PC-9 (cell line): ENCODE results near the gene PIKFYVE. TPM values are rescaled to one million over a fixed set of nuclear protein-coding genes. Genes with fewer than 3 reads are reported as not detected.
A peak's percentile ranks its signal among the peaks of the same experiment; 100 is the strongest.

Experiments used
- BruUV-seq: library from RNA; stranded (reverse); fragments of 400-500 nt; replicated peaks from 2 replicates; lab custom pipeline; 2021; lab: Mats Ljungman, UMichigan
- CTCF ChIA-PET: fragments of 300-600 bp; sonication (Branson Sonifier 250); formaldehyde crosslinking; loops from one replicate; lab custom pipeline; 2022; ENCODE audit warnings: antibody characterized with exemption; lab: Charles Lee
- POLR2A ChIA-PET: fragments of 300-600 bp; sonication (Branson Sonifier 250); formaldehyde crosslinking; loops from one replicate; lab custom pipeline; 2022; ENCODE audit warnings: antibody characterized with exemption; ENCODE audit not compliant: unreplicated experiment; lab: Charles Lee
- DNase-seq, 2 experiments: peaks; one replicate each; pipeline versions ENCODE4 v3.0.0 to v3.0.0-alpha.2; 2015 to 2022; ENCODE audit warnings: mixed read lengths in 1 of 2
- H2AFZ ChIP-seq: fragments of 200-600 bp; sonication (generic); 2 replicates; pipeline ENCODE4 v1.8.1; 2017; ENCODE audit warnings: antibody characterized with exemption
- H3F3A ChIP-seq: fragments of 200-600 bp; sonication (generic); 2 replicates; pipeline ENCODE4 v1.8.1; 2017; ENCODE audit warnings: antibody characterized with exemption, mild to moderate bottlenecking, low read depth; ENCODE audit not compliant: insufficient read depth
- H3K27ac ChIP-seq: fragments of 200-600 bp; sonication (generic); 2 replicates; pipeline ENCODE4 v1.6.1; 2016; ENCODE audit warnings: mixed run types
- H3K27me3 ChIP-seq: fragments of 200-600 bp; sonication (generic); 2 replicates; pipeline ENCODE4 v1.6.1; 2016; ENCODE audit warnings: low read depth, mixed run types; ENCODE audit not compliant: insufficient read depth
- H3K36me3 ChIP-seq: fragments of 200-600 bp; sonication (generic); 2 replicates; pipeline ENCODE4 v1.6.1; 2016; ENCODE audit warnings: low read depth, mixed run types
- H3K4me1 ChIP-seq: fragments of 200-600 bp; sonication (generic); replicated peaks from 2 replicates; pipeline ENCODE4 v1.6.1; 2016; ENCODE audit warnings: mixed run types; ENCODE audit not compliant: insufficient read depth
- H3K4me2 ChIP-seq: fragments of 200-600 bp; sonication (generic); 2 replicates; pipeline ENCODE4 v1.6.1; 2017; ENCODE audit warnings: mixed run types
- H3K4me3 ChIP-seq: fragments of 200-600 bp; sonication (generic); 2 replicates; pipeline ENCODE4 v1.6.1; 2016; ENCODE audit warnings: mixed run types
- H3K79me2 ChIP-seq: fragments of 200-600 bp; sonication (generic); 2 replicates; pipeline ENCODE4 v1.6.1; 2017; ENCODE audit warnings: low read depth, mixed run types
- H3K9me2 ChIP-seq: fragments of 200-600 bp; sonication (generic); 2 replicates; pipeline ENCODE4 v1.8.1; 2017; ENCODE audit warnings: mild to moderate bottlenecking; ENCODE audit not compliant: insufficient read depth
- H3K9me3 ChIP-seq: fragments of 200-600 bp; sonication (generic); 2 replicates; pipeline ENCODE4 v1.8.1; 2016; ENCODE audit warnings: low read depth; ENCODE audit not compliant: insufficient read depth
- H4K20me1 ChIP-seq: fragments of 200-600 bp; sonication (generic); 2 replicates; pipeline ENCODE4 v1.8.1; 2017; ENCODE audit not compliant: insufficient read depth
- EZH2 ChIP-seq: fragments of 200-600 bp; sonication (generic); IDR thresholded peaks from 2 replicates; pipeline ENCODE4 v1.8.0; 2017; ENCODE audit warnings: antibody characterized with exemption, low read depth
- intact Hi-C: fragments of 100-400 bp; cut with micrococcal nuclease; formaldehyde crosslinking; loops from one replicate; pipeline ENCODE4 v1.10.0; 2022; ENCODE audit not compliant: unreplicated experiment
- total RNA-seq: library from RNA; stranded (reverse); gene quantifications from 2 replicates; pipeline ENCODE4 v1.2.3, GENCODE V29; 2021
- TF ChIP-seq, protein P1 (sequence below): fragments of 200-600 bp; sonication (generic); conservative IDR thresholded peaks from 2 replicates; pipeline ENCODE4 v1.6.1; 2017; ENCODE audit warnings: mixed run types, antibody characterized with exemption, mild to moderate bottlenecking, moderate library complexity

Gene PIKFYVE
- total RNA-seq, 1 experiment from 2014 or later, result 14.6 TPM

DNA sequence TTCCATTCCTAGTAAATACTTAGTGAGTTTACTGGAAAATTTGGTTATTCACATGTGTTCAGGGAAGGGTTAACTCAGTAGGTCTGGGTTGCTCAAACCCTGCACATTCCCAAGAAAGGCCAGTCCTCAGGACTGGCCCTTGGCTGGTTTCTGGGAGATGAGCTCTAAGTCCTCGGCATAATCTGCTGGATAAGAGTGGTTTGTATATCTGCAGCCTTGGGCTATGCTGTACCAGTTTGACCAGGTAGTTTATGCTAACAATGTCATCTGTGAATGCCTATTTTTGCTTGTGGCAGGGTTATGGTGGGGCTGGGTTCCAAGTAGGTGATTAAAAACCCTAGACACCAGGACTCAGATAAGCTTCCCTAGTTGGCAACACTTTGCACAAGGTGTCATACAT is 133.1 kb downstream of the PIKFYVE start:
- Histone ChIP-seq H2AFZ (no peak overlapping the region), H3K36me3 (no peaks in the 10 kb centered on the region), H3K79me2 (no peaks in the 10 kb centered on the region), H3F3A (no peaks in the 10 kb centered on the region), H3K27me3 (no peaks in the 10 kb centered on the region), H3K4me3 (no peak overlapping the region), H3K4me2 (peak overlapping the region; percentile 30; the same call in 1 of the 2 replicates), H4K20me1 (no peaks in the 10 kb centered on the region), H3K4me1 (peaks cover 14% of the 10 kb centered on the region; the same call in 1 of the 2 replicates), H3K9me3 (no peaks in the 10 kb centered on the region), H3K27ac (no peak overlapping the region), H3K9me2 (no peaks in the 10 kb centered on the region)
- no TSS peak for BruUV-seq
- TF ChIP-seq, protein P1, sequence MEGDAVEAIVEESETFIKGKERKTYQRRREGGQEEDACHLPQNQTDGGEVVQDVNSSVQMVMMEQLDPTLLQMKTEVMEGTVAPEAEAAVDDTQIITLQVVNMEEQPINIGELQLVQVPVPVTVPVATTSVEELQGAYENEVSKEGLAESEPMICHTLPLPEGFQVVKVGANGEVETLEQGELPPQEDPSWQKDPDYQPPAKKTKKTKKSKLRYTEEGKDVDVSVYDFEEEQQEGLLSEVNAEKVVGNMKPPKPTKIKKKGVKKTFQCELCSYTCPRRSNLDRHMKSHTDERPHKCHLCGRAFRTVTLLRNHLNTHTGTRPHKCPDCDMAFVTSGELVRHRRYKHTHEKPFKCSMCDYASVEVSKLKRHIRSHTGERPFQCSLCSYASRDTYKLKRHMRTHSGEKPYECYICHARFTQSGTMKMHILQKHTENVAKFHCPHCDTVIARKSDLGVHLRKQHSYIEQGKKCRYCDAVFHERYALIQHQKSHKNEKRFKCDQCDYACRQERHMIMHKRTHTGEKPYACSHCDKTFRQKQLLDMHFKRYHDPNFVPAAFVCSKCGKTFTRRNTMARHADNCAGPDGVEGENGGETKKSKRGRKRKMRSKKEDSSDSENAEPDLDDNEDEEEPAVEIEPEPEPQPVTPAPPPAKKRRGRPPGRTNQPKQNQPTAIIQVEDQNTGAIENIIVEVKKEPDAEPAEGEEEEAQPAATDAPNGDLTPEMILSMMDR, result no peak
- TF ChIP-seq EZH2, result no peak
- ChIA-PET CTCF (no interaction called here), POLR2A (interaction anchor here (0.7 kb wide), 1 partner anchor 46 kb away, joined by 3 read pairs; no protein-coding TSS in a partner anchor)
- DNase-seq, result peak; percentile 10 to 40
- intact Hi-C loops, result loop anchor here (5.0 to 10.0 kb wide), 2 partner anchors 933 to 1796 kb away; no protein-coding TSS in a partner anchor

DNA sequence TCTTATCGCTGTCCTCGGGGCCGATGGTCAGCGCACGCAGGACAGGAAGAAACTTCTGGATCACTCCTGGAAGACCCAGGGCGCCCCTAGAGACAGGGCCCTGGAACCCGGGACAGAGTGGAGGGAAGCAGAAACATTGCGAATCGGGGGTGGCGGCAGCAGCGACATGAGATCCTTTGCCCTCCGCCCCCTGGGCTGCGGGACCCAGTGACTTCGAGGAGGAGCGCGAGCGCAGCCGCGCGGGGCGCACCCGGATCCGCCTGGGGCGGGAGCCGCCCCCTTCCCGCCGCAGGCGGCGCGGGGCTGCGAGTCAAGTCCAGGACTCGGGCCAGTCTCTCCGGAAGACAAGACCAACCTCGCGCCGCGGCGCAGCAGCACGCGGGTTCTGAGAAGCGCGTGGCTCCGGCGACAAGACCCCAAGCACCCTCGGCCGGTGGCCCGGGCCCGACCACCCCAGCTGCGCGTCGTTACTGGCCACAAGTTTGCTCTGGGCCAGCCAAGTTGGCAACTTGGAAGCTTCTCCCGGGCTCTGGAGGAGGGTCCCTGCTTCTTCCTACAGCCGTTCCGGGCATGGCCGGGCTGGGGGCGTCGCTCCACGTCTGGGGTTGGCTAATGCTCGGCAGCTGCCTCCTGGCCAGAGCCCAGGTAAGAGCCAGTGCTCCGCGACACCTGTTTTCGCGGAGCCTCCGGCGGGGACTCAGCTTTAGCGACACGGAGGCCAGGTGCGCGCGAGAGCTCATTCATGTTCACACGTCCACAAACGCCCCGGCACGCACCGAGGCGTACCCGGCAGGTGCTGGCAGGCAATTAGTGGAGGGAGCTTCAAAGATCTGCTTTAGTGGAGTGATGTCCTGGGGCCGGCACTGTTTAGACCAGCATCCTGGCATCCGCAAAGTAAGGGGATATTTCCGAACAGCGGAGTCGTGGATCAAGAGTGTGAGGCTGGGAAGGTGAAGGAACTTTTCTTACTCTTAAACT is 140.7 kb downstream of the PIKFYVE start, which contains the start of gene PTH2R:
Gene PTH2R, plus strand, starts transcription at position 319 of the 978 bp plus-strand sequence. Its CDS starts 252 bp downstream, at position 571.
- TF ChIP-seq, protein P1, result no peak
- TF ChIP-seq EZH2, result no peak
- H3K27me3 ChIP-seq, result no peaks in the 10 kb centered on the region

DNA sequence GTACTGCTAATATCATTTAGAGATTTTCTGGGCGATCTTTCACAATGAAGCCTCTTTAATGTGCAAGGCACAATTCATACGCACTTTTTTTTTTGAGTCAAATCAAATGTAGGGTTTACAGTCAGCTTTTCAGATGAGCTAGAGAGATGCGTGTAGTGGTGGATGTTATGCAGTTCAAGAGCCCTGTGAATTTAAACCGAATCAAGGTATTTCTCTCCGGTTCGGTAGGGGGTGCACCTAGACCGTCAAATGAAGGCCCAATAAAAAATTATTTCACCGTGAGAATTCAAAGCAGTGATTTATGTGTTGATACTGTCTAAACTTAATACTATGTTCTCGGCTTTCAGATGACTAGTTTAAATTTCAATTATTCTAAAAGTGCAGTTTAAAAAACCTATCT is 141.6 kb downstream of the PIKFYVE start:
- intact Hi-C loops, result loop anchor here (10.0 kb wide), 1 partner anchor 1007 kb away; no protein-coding TSS in a partner anchor
- no peaks in the 10 kb centered on the region for H3F3A ChIP-seq

More for the DNA sequence above, 140.7 kb downstream of the PIKFYVE start, which contains the start of gene PTH2R:
- Histone ChIP-seq H3K36me3 (no peaks in the 10 kb centered on the region), H3K9me2 (no peaks in the 10 kb centered on the region), H3K4me2 (no peak within 1 kb of the TSS), H3K27ac (no peak within 1 kb of the TSS), H3F3A (no peaks in the 10 kb centered on the region), H3K79me2 (no peaks in the 10 kb centered on the region), H3K4me1 (no peaks in the 10 kb centered on the region), H3K9me3 (no peaks in the 10 kb centered on the region), H4K20me1 (no peaks in the 10 kb centered on the region), H2AFZ (no peak within 1 kb of the TSS), H3K4me3 (no peak within 1 kb of the TSS)
- CTCF ChIA-PET, result interaction anchor here (0.6 to 0.7 kb wide), 2 partner anchors 924 to 1562 kb away, joined by 3 to 4 read pairs; no protein-coding TSS in a partner anchor
- intact Hi-C loops, result loop anchor here (10.0 kb wide), 1 partner anchor 1008 kb away; no protein-coding TSS in a partner anchor
- BruUV-seq, result no TSS peak
- POLR2A ChIA-PET, result no interaction called here
- DNase-seq, result no peak

More for the DNA sequence above, 141.6 kb downstream of the PIKFYVE start:
- Histone ChIP-seq H3K4me1 (no peaks in the 10 kb centered on the region), H3K4me3 (no peak overlapping the region), H3K9me3 (no peaks in the 10 kb centered on the region), H3K36me3 (no peaks in the 10 kb centered on the region), H3K4me2 (no peak overlapping the region), H3K9me2 (no peaks in the 10 kb centered on the region), H2AFZ (no peak overlapping the region), H4K20me1 (no peaks in the 10 kb centered on the region), H3K79me2 (no peaks in the 10 kb centered on the region), H3K27me3 (no peaks in the 10 kb centered on the region), H3K27ac (no peak overlapping the region)
- no TSS peak for BruUV-seq
- TF ChIP-seq, protein P1, result peak; percentile 56
- TF ChIP-seq EZH2, result no peak
- CTCF ChIA-PET, result interaction anchor here (0.6 to 0.7 kb wide), 2 partner anchors 923 to 1562 kb away, joined by 3 to 4 read pairs; no protein-coding TSS in a partner anchor
- POLR2A ChIA-PET, result no interaction called here
- no peak for DNase-seq
